ENCODE measurements around the gene MRPL33. TPM values are rescaled to one million over a fixed set of nuclear protein-coding genes. Genes with fewer than 3 reads are reported as not detected.

Gene MRPL33
- polyA plus RNA-seq, 3 donors: 67.4 to 341 (median 331) TPM

- peaks cover 0 to 10% of the 10 kb centered on the region in 2 donors for H3K36me3 ChIP-seq (replicated peaks in 1 of 2; ENCODE audit: control insufficient read depth in 1 of 2, insufficient read depth in 2 of 2, low read length in 2 of 2)
- no peak for TF ChIP-seq CTCF (IDR thresholded peaks at IDR 0.05)
- H3K27ac ChIP-seq (ENCODE audit: low read depth in 1 of 2, low read length in 2 of 2): no peak overlapping the region
- no peaks in the 10 kb centered on the region for H3K27me3 ChIP-seq (ENCODE audit: control insufficient read depth in 2 of 2, insufficient read depth in 2 of 2, low read length in 2 of 2)
- H3K79me2 ChIP-seq (ENCODE audit: insufficient read depth, low read length): peaks cover 14% of the 10 kb centered on the region
- peaks cover 4% of the 10 kb centered on the region in 2 donors for H3K36me3 Mint-ChIP-seq
- 89% methylated on average over 3 of the region's 6 CpGs for WGBS (ENCODE audit: insufficient coverage)
- no peaks in the 10 kb centered on the region for H4K20me1 ChIP-seq (ENCODE audit: insufficient read depth, low read length)
- H3K27me3 Mint-ChIP-seq (ENCODE audit: low read depth in 3 of 3): no peaks in the 10 kb centered on the region
- peaks cover 10 to 15% of the 10 kb centered on the region in 2 donors for H3K9me3 ChIP-seq (replicated peaks in 1 of 2; ENCODE audit: control insufficient read depth in 1 of 2, insufficient read depth in 1 of 2, low read length in 2 of 2)
- peaks cover 25% of the 10 kb centered on the region for H3K4me1 Mint-ChIP-seq
- H3K9me3 Mint-ChIP-seq: peaks cover 11 to 24% (median 20%) of the 10 kb centered on the region in 7 donors
- peaks cover 24 to 27% of the 10 kb centered on the region in 2 donors for H3K4me1 ChIP-seq (ENCODE audit: control insufficient read depth in 1 of 2, insufficient read depth in 2 of 2, low read length in 2 of 2)
- no peak overlapping the region for H3K27ac Mint-ChIP-seq
- H3K4me2 ChIP-seq (replicated peaks; ENCODE audit: extremely low read depth, low read length, poor library complexity, severe bottlenecking): no peak overlapping the region
- DNase-seq: no peak
- H3K4me3 ChIP-seq (replicated peaks in 1 of 3; ENCODE audit: low read depth in 2 of 3, low read length in 3 of 3): no peak overlapping the region
- intact Hi-C loops (cut with micrococcal nuclease): loop anchor here (10.0 kb wide), 3 partner anchors 643 to 703 kb away; partner anchors contain the start of gene FOSL2 (in 1 of the 2)
- no peak overlapping the region for H3K4me3 Mint-ChIP-seq
- H2AFZ ChIP-seq (ENCODE audit: insufficient read depth, low read depth, low read length, poor library complexity, severe bottlenecking): no peak overlapping the region
- no peak overlapping the region for H3K9ac ChIP-seq (ENCODE audit: insufficient read depth, low read length, poor library complexity, severe bottlenecking)
Measured at GRCh38 chr2:27751377-27751776, 20.1 kb upstream of the MRPL33 start.

DNA sequence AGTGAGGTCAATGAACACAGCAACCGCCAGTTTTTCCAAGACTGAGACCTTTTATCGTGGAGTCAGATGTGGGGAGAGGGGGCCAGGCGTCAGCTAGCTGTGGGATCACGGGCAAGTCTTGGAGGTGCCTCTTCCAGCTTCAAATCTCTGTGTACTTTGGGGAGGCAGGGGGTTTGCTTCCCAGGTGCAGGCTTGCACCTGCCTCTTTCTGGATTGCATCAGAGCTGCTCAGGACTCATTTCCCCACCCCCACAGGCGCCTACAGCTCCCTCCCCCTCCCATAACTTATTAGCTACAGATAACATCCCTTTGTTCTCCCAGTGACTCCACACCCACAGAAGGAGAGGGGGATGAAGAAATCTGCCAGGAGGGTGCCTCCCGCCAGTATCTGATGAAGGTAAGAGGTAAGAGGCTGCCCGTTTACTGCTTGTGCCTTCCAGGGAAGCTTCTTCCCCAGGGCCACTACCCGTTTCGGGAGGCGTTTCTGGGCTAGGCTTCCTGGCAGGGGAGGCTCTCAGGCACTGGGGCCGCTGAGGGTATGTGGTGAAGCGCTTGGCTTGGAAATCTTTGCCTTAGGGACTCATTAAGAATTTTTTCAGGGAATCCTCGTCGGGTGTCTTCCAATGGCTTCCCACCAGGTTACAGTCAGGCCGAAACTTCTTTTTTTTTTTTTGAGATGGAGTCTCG is 18.8 kb upstream of the MRPL33 start:
- H3K36me3 Mint-ChIP-seq: peaks cover 4% of the 10 kb centered on the region in 2 donors
- Histone ChIP-seq H4K20me1 (ENCODE audit: insufficient read depth, low read length) (no peaks in the 10 kb centered on the region), H3K36me3 (replicated peaks in 1 of 2; ENCODE audit: control insufficient read depth in 1 of 2, insufficient read depth in 2 of 2, low read length in 2 of 2) (peaks cover 0 to 10% of the 10 kb centered on the region in 2 donors), H2AFZ (ENCODE audit: insufficient read depth, low read depth, low read length, poor library complexity, severe bottlenecking) (no peak overlapping the region), H3K4me1 (ENCODE audit: control insufficient read depth in 1 of 2, insufficient read depth in 2 of 2, low read length in 2 of 2) (peaks cover 37 to 40% of the 10 kb centered on the region in 2 donors), H3K9ac (ENCODE audit: insufficient read depth, low read length, poor library complexity, severe bottlenecking) (no peak overlapping the region), H3K9me3 (replicated peaks in 1 of 2; ENCODE audit: control insufficient read depth in 1 of 2, insufficient read depth in 1 of 2, low read length in 2 of 2) (peaks cover 10 to 15% of the 10 kb centered on the region in 2 donors), H3K27me3 (ENCODE audit: control insufficient read depth in 2 of 2, insufficient read depth in 2 of 2, low read length in 2 of 2) (no peaks in the 10 kb centered on the region), H3K4me3 (replicated peaks in 1 of 3; ENCODE audit: low read depth in 2 of 3, low read length in 3 of 3) (no peak overlapping the region), H3K79me2 (ENCODE audit: insufficient read depth, low read length) (peaks cover 14% of the 10 kb centered on the region), H3K27ac (ENCODE audit: low read depth in 1 of 2, low read length in 2 of 2) (no peak overlapping the region), H3K4me2 (replicated peaks; ENCODE audit: extremely low read depth, low read length, poor library complexity, severe bottlenecking) (no peak overlapping the region)
- intact Hi-C loops (cut with micrococcal nuclease): loop anchor here (10.0 kb wide), 3 partner anchors 642 to 702 kb away; partner anchors contain the start of gene FOSL2 (in 1 of the 2)
- TF ChIP-seq CTCF (IDR thresholded peaks at IDR 0.05): no peak
- H3K27ac Mint-ChIP-seq: no peak overlapping the region
- H3K4me3 Mint-ChIP-seq: no peak overlapping the region
- WGBS (ENCODE audit: insufficient coverage): 84% methylated on average over 10 of the region's 16 CpGs
- H3K27me3 Mint-ChIP-seq (ENCODE audit: low read depth in 3 of 3): no peaks in the 10 kb centered on the region
- H3K4me1 Mint-ChIP-seq: peaks cover 38% of the 10 kb centered on the region
- H3K9me3 Mint-ChIP-seq: peaks cover 11 to 24% (median 20%) of the 10 kb centered on the region in 7 donors
- DNase-seq: no peak
